D721Med (cell line): ENCODE data around the gene PCDHA8.
"Not testable (repeated sequence)": the region's sequence is repeated elsewhere in the genome, so short reads cannot be mapped to it uniquely, and the experiment has no call there.

Experiments used
- DNase-seq: peaks from one replicate; pipeline ENCODE4 v3.0.0; 2011; ENCODE audit warnings: low spot score; ENCODE audit not compliant: insufficient read length
- FAIRE-seq: peaks from 2 replicates; lab custom pipeline; 2011; peaks lifted over from hg19 to GRCh38; lab: Jason Lieb, UNC
- TF ChIP-seq, protein P1 (sequence below): IDR thresholded peaks from 2 replicates; pipeline ENCODE4 v1.5.1; 2012; ENCODE audit warnings: mild to moderate bottlenecking, control low read depth; ENCODE audit not compliant: insufficient read depth; ENCODE audit errors: missing control alignments

PCDHA8 gene

DNA sequence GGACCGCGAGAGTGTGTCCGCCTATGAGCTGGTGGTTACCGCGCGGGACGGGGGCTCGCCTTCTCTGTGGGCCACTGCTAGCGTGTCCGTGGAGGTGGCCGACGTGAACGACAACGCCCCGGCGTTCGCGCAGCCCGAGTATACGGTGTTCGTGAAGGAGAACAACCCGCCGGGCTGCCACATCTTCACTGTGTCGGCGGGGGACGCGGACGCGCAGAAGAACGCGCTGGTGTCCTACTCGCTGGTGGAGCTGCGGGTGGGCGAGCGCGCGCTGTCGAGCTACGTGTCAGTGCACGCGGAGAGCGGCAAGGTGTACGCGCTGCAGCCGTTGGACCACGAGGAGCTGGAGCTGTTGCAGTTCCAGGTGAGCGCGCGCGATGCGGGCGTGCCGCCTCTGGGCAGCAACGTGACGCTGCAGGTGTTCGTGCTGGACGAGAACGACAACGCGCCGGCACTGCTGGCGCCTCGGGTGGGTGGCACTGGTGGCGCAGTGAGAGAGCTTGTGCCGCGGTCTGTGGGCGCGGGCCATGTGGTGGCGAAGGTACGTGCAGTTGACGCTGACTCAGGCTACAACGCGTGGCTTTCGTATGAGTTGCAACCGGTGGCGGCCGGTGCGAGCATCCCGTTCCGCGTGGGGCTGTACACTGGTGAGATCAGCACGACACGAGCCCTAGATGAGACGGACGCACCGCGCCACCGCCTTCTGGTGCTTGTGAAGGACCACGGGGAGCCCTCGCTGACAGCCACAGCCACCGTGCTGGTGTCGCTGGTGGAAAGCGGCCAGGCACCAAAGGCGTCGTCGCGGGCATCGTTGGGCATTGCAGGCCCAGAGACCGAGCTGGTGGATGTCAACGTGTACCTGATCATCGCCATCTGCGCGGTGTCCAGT, 5.1 kb upstream of the PCDHA8 start:
- FAIRE-seq = no peak

DNA sequence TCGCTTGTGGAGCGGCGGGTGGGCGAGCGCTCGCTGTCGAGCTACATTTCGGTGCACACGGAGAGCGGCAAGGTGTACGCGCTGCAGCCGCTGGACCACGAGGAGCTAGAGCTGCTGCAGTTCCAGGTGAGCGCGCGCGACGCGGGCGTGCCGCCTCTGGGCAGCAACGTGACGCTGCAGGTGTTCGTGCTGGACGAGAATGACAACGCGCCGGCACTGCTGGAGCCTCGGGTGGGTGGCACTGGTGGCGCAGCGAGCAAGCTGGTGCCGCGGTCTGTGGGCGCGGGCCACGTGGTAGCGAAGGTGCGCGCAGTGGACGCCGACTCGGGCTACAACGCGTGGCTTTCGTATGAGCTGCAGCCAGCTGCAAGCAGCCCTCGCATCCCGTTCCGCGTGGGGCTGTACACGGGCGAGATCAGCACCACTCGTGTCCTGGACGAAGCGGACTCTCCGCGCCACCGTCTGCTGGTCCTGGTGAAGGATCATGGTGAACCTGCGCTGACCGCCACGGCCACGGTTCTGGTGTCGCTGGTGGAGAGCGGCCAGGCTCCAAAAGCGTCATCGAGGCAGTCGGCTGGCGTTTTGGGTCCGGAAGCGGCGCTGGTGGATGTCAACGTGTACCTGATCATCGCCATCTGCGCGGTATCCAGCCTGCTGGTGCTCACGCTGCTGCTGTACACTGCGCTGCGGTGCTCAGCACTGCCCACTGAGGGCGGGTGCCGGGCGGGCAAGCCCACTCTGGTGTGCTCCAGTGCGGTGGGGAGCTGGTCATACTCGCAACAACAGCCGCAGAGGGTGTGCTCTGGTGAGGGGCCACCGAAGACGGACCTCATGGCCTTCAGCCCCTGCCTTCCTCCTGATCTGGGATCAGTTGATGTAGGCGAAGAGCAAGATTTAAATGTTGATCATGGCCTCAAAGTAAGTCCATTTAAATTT, 2.1 kb downstream of the PCDHA8 start:
- DNase-seq (no peak), FAIRE-seq (no peak)
- TF ChIP-seq, protein P1, sequence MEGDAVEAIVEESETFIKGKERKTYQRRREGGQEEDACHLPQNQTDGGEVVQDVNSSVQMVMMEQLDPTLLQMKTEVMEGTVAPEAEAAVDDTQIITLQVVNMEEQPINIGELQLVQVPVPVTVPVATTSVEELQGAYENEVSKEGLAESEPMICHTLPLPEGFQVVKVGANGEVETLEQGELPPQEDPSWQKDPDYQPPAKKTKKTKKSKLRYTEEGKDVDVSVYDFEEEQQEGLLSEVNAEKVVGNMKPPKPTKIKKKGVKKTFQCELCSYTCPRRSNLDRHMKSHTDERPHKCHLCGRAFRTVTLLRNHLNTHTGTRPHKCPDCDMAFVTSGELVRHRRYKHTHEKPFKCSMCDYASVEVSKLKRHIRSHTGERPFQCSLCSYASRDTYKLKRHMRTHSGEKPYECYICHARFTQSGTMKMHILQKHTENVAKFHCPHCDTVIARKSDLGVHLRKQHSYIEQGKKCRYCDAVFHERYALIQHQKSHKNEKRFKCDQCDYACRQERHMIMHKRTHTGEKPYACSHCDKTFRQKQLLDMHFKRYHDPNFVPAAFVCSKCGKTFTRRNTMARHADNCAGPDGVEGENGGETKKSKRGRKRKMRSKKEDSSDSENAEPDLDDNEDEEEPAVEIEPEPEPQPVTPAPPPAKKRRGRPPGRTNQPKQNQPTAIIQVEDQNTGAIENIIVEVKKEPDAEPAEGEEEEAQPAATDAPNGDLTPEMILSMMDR = no peak

More for the DNA sequence above, 5.1 kb upstream of the PCDHA8 start:
- no peak for DNase-seq
- TF ChIP-seq, protein P1 = no peak

DNA sequence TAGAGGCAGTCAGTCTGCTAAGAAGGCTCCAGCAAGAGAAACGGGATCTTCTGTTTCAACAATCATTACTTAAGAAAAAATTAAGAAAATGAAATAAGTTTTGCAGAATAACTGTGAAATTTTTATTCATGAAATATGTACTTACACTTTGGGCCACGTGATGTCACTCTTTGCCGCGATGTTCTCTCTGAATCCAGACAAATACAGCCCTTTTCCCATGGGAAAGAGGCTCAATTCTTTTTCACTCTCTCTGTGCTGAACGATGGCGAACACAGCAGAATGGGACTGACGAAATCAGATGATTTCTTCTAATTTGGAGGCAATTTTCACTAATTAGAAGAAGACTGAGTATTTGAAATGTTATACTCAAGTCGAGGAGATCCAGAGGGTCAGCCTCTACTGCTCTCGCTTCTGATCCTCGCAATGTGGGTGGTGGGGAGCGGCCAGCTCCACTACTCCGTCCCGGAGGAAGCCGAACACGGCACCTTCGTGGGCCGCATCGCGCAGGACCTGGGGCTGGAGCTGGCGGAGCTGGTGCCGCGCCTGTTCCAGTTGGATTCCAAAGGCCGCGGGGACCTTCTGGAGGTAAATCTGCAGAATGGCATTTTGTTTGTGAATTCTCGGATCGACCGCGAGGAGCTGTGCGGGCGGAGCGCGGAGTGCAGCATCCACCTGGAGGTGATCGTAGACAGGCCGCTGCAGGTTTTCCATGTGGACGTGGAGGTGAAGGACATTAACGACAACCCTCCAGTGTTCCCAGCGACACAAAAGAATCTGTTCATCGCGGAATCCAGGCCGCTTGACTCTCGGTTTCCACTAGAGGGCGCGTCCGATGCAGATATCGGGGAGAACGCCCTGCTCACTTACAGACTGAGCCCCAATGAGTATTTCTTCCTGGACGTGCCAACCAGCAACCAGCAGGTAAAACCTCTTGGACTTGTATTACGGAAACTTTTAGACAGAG, 7.4 kb downstream of the PCDHA8 start, which contains the start of gene PCDHA9:
Gene PCDHA9 (plus strand): TSS at position 244 of the 964 bp plus-strand sequence. CDS start 114 bp downstream, at position 358.
- not testable (repeated sequence) for FAIRE-seq, DNase-seq

DNA sequence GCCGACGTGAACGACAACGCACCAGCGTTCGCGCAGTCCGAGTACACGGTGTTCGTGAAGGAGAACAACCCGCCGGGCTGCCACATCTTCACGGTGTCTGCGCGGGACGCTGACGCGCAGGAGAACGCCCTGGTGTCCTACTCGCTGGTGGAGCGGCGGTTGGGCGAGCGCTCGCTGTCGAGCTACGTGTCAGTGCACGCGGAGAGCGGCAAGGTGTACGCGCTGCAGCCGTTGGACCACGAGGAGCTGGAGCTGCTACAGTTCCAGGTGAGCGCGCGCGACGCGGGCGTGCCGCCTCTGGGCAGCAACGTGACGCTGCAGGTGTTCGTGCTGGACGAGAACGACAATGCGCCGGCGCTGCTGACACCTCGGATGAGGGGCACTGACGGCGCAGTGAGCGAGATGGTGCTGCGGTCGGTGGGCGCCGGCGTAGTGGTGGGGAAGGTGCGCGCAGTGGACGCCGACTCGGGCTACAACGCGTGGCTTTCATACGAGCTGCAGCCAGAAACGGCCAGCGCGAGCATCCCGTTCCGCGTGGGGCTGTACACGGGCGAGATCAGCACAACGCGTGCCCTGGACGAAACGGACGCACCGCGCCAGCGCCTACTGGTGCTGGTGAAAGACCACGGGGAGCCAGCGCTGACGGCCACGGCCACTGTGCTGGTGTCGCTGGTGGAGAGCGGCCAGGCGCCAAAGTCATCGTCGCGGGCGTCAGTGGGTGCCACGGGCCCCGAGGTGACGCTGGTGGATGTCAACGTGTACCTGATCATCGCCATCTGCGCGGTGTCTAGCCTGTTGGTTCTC, 9.0 kb downstream of the PCDHA8 start:
- FAIRE-seq, DNase-seq: not testable (repeated sequence)

DNA sequence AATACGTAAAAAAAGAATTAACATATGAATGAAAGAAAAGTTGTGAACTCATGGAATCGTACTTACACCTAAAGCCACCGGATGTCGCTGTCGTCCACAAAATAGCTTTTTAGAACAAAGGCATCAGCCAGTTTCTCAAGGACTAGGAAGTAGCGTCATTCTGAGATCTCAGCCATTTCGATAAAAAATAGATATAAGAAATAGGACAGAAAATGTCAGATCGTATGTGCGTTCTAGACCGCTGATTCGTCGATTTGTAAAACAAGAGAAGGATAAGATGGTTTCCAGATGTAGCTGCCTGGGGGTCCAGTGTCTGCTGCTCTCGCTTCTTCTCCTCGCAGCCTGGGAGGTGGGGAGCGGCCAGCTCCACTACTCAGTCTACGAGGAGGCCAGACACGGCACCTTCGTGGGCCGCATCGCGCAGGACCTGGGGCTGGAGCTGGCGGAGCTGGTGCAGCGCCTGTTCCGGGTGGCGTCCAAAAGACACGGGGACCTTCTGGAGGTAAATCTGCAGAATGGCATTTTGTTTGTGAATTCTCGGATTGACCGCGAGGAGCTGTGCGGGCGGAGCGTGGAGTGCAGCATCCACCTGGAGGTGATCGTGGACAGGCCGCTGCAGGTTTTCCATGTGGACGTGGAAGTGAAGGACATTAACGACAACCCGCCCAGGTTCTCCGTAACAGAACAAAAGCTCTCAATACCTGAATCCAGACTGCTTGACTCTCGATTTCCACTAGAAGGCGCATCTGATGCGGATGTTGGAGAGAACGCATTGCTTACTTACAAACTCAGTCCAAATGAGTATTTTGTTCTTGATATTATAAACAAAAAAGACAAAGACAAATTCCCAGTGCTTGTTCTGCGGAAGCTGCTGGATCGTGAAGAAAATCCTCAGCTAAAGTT, 15.0 kb downstream of the PCDHA8 start, which contains the start of gene PCDHA10:
Gene PCDHA10 (plus strand): TSS at position 126 of the 903 bp plus-strand sequence. CDS start 152 bp downstream, at position 278.
- DNase-seq = no peak

DNA sequence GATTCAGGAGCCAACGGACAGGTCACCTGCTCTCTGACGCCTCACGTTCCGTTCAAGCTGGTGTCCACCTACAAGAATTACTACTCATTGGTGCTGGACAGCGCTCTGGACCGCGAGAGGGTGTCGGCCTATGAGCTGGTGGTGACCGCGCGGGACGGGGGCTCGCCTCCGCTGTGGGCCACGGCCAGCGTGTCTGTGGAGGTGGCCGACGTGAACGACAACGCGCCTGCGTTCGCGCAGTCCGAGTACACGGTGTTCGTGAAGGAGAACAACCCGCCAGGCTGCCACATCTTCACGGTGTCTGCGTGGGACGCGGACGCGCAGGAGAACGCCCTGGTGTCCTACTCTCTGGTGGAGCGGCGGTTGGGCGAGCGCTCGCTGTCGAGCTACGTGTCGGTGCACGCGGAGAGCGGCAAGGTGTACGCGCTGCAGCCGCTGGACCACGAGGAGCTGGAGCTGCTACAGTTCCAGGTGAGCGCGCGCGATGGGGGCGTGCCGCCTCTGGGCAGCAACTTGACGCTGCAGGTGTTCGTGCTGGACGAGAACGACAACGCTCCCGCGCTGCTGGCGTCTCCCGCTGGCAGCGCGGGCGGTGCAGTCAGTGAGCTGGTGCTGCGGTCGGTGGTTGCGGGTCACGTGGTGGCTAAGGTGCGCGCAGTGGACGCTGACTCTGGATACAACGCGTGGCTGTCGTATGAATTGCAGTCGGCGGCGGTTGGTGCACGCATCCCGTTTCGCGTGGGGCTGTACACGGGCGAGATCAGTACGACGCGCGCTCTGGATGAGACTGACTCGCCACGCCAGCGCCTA, 16.4 kb downstream of the PCDHA8 start:
- DNase-seq (no peak), FAIRE-seq (no peak)

More for the DNA sequence above, 15.0 kb downstream of the PCDHA8 start, which contains the start of gene PCDHA10:
- FAIRE-seq = no peak
- TF ChIP-seq, protein P1 = no peak

More for the DNA sequence above, 16.4 kb downstream of the PCDHA8 start:
- TF ChIP-seq, protein P1 = no peak
